PFSK-1 (cell line): ENCODE results near the gene HEBP2.

Experiments used
- FOXP2 ChIP-seq: optimal IDR thresholded peaks from 2 replicates; pipeline ENCODE3; 2011; ENCODE audit warnings: borderline replicate concordance, control low read depth, inconsistent platforms; ENCODE audit not compliant: insufficient read depth; ENCODE audit errors: extremely low read length, extremely low read depth
- POLR2AphosphoS5 ChIP-seq: IDR thresholded peaks from 2 replicates; pipeline ENCODE4 v1.6.1; 2012; ENCODE audit warnings: low read depth, mild to moderate bottlenecking, control low read depth, low read length, moderate library complexity
- SIN3A ChIP-seq: IDR thresholded peaks from 2 replicates; pipeline ENCODE4 v1.6.1; 2012; ENCODE audit warnings: mild to moderate bottlenecking, low read length, moderate library complexity, borderline replicate concordance; ENCODE audit not compliant: insufficient read depth
- TAF1 ChIP-seq: IDR thresholded peaks from 2 replicates; pipeline ENCODE4 v1.6.1; 2012; ENCODE audit warnings: low read length, control low read depth, borderline replicate concordance; ENCODE audit not compliant: insufficient read depth
- TF ChIP-seq, protein P1 (sequence below), 2 experiments: IDR thresholded peaks; 2 replicates each; pipeline versions ENCODE4 v1.6.1 to v1.8.0; 2011 to 2012; ENCODE audit warnings: low read depth in 2 of 2, low read length in 2 of 2, control low read depth in 1 of 2, inconsistent platforms in 1 of 2, mild to moderate bottlenecking in 1 of 2, moderate library complexity in 1 of 2; ENCODE audit not compliant: insufficient read depth in 1 of 2

The HEBP2 gene

GRCh38 chr6:138418118-138418742, 14.2 kb downstream of the HEBP2 start:
- TF ChIP-seq SIN3A (no peak), FOXP2 (no peak), TAF1 (no peak), POLR2AphosphoS5 (no peak; the same call in none of the 2 replicates)
- TF ChIP-seq, protein P1, sequence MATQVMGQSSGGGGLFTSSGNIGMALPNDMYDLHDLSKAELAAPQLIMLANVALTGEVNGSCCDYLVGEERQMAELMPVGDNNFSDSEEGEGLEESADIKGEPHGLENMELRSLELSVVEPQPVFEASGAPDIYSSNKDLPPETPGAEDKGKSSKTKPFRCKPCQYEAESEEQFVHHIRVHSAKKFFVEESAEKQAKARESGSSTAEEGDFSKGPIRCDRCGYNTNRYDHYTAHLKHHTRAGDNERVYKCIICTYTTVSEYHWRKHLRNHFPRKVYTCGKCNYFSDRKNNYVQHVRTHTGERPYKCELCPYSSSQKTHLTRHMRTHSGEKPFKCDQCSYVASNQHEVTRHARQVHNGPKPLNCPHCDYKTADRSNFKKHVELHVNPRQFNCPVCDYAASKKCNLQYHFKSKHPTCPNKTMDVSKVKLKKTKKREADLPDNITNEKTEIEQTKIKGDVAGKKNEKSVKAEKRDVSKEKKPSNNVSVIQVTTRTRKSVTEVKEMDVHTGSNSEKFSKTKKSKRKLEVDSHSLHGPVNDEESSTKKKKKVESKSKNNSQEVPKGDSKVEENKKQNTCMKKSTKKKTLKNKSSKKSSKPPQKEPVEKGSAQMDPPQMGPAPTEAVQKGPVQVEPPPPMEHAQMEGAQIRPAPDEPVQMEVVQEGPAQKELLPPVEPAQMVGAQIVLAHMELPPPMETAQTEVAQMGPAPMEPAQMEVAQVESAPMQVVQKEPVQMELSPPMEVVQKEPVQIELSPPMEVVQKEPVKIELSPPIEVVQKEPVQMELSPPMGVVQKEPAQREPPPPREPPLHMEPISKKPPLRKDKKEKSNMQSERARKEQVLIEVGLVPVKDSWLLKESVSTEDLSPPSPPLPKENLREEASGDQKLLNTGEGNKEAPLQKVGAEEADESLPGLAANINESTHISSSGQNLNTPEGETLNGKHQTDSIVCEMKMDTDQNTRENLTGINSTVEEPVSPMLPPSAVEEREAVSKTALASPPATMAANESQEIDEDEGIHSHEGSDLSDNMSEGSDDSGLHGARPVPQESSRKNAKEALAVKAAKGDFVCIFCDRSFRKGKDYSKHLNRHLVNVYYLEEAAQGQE (IDR thresholded peaks at IDR 0.05; ENCODE audit: insufficient read depth in 1 of 2, low read depth in 2 of 2, low read length in 2 of 2) = no peak

- TF ChIP-seq FOXP2 (no peak), TAF1 (no peak), POLR2AphosphoS5 (no peak; the same call in 1 of the 2 replicates), SIN3A (no peak)
- TF ChIP-seq, protein P1 (IDR thresholded peaks at IDR 0.05; ENCODE audit: insufficient read depth in 1 of 2, low read depth in 2 of 2, low read length in 2 of 2) = no peak
These were observed 15.7 kb downstream of the HEBP2 start for GRCh38 chr6:138419766-138420165.

DNA sequence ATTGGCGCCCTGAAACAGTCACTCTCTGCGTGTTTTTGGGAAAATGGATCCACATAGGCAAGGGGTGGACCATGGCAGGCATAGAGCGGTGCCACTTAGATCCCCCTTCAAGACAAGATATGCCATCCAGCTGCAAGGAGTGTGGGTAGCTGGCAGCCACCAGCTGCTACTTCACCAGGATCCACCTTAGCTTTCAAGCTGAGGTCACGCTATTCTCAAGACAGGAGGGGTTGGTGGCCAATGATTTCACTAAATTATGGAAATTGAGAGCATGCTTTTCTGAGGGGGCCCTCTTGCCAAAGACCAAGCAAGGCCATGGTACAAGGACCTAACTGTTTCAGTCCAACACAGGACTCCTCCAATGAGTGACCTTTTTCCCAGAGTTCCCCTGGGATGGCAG, 16.3 kb downstream of the HEBP2 start:
- TF ChIP-seq FOXP2 (no peak), POLR2AphosphoS5 (no peak; the same call in none of the 2 replicates), TAF1 (no peak), SIN3A (no peak)
- TF ChIP-seq, protein P1 (IDR thresholded peaks at IDR 0.05; ENCODE audit: insufficient read depth in 1 of 2, low read depth in 2 of 2, low read length in 2 of 2) = no peak

- TF ChIP-seq POLR2AphosphoS5 = no peak
- TF ChIP-seq, protein P1 (IDR thresholded peaks at IDR 0.05; ENCODE audit: insufficient read depth in 1 of 2, low read depth in 2 of 2, low read length in 2 of 2) = no peak
- TF ChIP-seq FOXP2 = no peak
- no peak for TF ChIP-seq SIN3A
- TF ChIP-seq TAF1 = no peak
These were observed 17.1 kb downstream of the HEBP2 start for GRCh38 chr6:138421089-138421488.
